Left lung (tissue), 10 donors: Measurements from ENCODE around the gene TOM1. TPM values are rescaled to one million over a fixed set of nuclear protein-coding genes. Genes with fewer than 3 reads are reported as not detected.

ENCODE experiments used
- ATAC-seq: fragments of 200-7000 bp; cut with Tn5 transposase; one replicate; pipeline ENCODE4 v1.9.1; 2020; ENCODE audit warnings: moderate library complexity
- DNase-seq, 4 donors: peaks; one replicate each; pipeline ENCODE4 v3.0.0-alpha.2; 2013 to 2020
- H3K27ac ChIP-seq, 2 donors: fragments of 200-600 bp; sonication (generic) in 1 of 2; one replicate each; pipeline versions ENCODE4 v1.5.0 to v1.8.0; 2020 to 2021
- H3K27me3 ChIP-seq, 2 donors: fragments of 200-600 bp; sonication (generic) in 1 of 2; one replicate each; pipeline versions ENCODE4 v1.5.0 to v1.8.0; 2020 to 2021
- H3K36me3 ChIP-seq, 2 donors: fragments of 200-600 bp; sonication (generic) in 1 of 2; one replicate each; pipeline versions ENCODE4 v1.5.0 to v1.8.0; 2020 to 2021
- H3K4me1 ChIP-seq, 2 donors: fragments of 200-600 bp; one replicate each; pipeline ENCODE4 v1.8.0; 2021
- H3K4me3 ChIP-seq, 2 donors: fragments of 200-600 bp; sonication (generic) in 1 of 2; one replicate each; pipeline versions ENCODE4 v1.5.0 to v1.8.0; 2020 to 2021; ENCODE audit warnings: mild to moderate bottlenecking in 1 of 2
- H3K9me3 ChIP-seq, 2 donors: fragments of 200-600 bp; sonication (generic) in 1 of 2; one replicate each; pipeline versions ENCODE4 v1.5.0 to v1.8.0; 2020 to 2021
- CTCF ChIP-seq, 2 donors: fragments of 200-600 bp; sonication (generic) in 1 of 2; IDR thresholded peaks; one replicate each; pipeline versions ENCODE4 v1.5.0 to v1.8.0; 2021; ENCODE audit warnings: antibody characterized with exemption in 2 of 2
- intact Hi-C, 2 donors: fragments of 100-400 bp; cut with DNase I; formaldehyde crosslinking; loops; one replicate each; pipeline versions ENCODE4 v1.11.2 to v1.14.2; 2022
- polyA plus RNA-seq, 6 donors: library from polyadenylated mRNA; unstranded; fragments of 120-200 nt; gene quantifications; one replicate each; pipeline ENCODE4 v1.2.1, GENCODE V29; 2013; ENCODE audit not compliant: insufficient read length in 6 of 6
- total RNA-seq, 2 donors: library from RNA; stranded (reverse); fragmentation: NEBNext Ultra II Directional; extraction: Animal tissue kit (Norgen Biotek cat#: 25700); gene quantifications; one replicate each; pipeline ENCODE4 v1.2.1, GENCODE V29; 2021
- donor health status: DM: no; HTN: yes; CAD: no.
- donor health status: DM: no; HTN: no; CAD: no.

The TOM1 gene
- total and polyA plus RNA-seq, 8 donors, result 28.9 to 81.3 (median 32.8) TPM

- no peak for TF ChIP-seq CTCF (IDR thresholded peaks at IDR 0.05)
- Histone ChIP-seq H3K36me3 (peaks cover 0 to 80% of the 10 kb centered on the region in 2 donors), H3K4me3 (no peak overlapping the region), H3K9me3 (no peaks in the 10 kb centered on the region), H3K4me1 (no peaks in the 10 kb centered on the region), H3K27ac (no peak overlapping the region), H3K27me3 (no peaks in the 10 kb centered on the region)
- intact Hi-C loops, result no loop called here
- ATAC-seq (no peak), DNase-seq (no peak)
These were observed 30.1 kb upstream of the TOM1 start for GRCh38 chr22:35269630-35270029.

GRCh38 chr22:35274154-35274871 is 25.4 kb upstream of the TOM1 start:
- TF ChIP-seq CTCF (IDR thresholded peaks at IDR 0.05), result no peak
- Histone ChIP-seq H3K4me3 (no peak overlapping the region), H3K36me3 (peaks cover 0 to 45% of the 10 kb centered on the region in 2 donors), H3K27ac (no peak overlapping the region), H3K27me3 (no peaks in the 10 kb centered on the region), H3K9me3 (no peaks in the 10 kb centered on the region), H3K4me1 (no peaks in the 10 kb centered on the region)
- intact Hi-C loops, result no loop called here
- no peak for ATAC-seq
- DNase-seq, result no peak

- intact Hi-C loops, result no loop called here
- peaks cover 0 to 34% of the 10 kb centered on the region in 2 donors for H3K36me3 ChIP-seq
- DNase-seq (no peak), ATAC-seq (no peak)
- no peak overlapping the region for H3K4me3 ChIP-seq
- TF ChIP-seq CTCF (IDR thresholded peaks at IDR 0.05), result no peak
- no peaks in the 10 kb centered on the region for H3K27me3 ChIP-seq
- H3K9me3 ChIP-seq, result no peaks in the 10 kb centered on the region
- H3K4me1 ChIP-seq, result no peaks in the 10 kb centered on the region
- H3K27ac ChIP-seq, result no peak overlapping the region
These were observed 24.1 kb upstream of the TOM1 start for GRCh38 chr22:35275580-35275979.

- Histone ChIP-seq H3K27me3 (no peaks in the 10 kb centered on the region), H3K27ac (no peak overlapping the region), H3K4me3 (no peak overlapping the region), H3K9me3 (no peaks in the 10 kb centered on the region), H3K36me3 (peaks cover 0 to 32% of the 10 kb centered on the region in 2 donors), H3K4me1 (no peaks in the 10 kb centered on the region)
- ATAC-seq (no peak), DNase-seq (no peak)
- no peak for TF ChIP-seq CTCF (IDR thresholded peaks at IDR 0.05)
- intact Hi-C loops, result no loop called here
These were observed 23.7 kb upstream of the TOM1 start for GRCh38 chr22:35276019-35276418.

GRCh38 chr22:35288116-35288515 is 11.6 kb upstream of the TOM1 start:
- TF ChIP-seq CTCF (IDR thresholded peaks at IDR 0.05), result no peak
- no peaks in the 10 kb centered on the region for H3K4me1 ChIP-seq
- no peak overlapping the region for H3K4me3 ChIP-seq
- H3K27ac ChIP-seq, result no peak overlapping the region
- H3K36me3 ChIP-seq, result peaks cover 0 to 80% of the 10 kb centered on the region in 2 donors
- ATAC-seq (no peak), DNase-seq (no peak)
- H3K27me3 ChIP-seq, result no peaks in the 10 kb centered on the region
- intact Hi-C loops, result no loop called here
- no peaks in the 10 kb centered on the region for H3K9me3 ChIP-seq
